Measurements from ENCODE around the gene FOXO6.

- TF ChIP-seq CSRNP3 (CRISPR knock-in tag; IDR thresholded peaks at IDR 0.05) (no peak), TSHZ2 (CRISPR knock-in tag; IDR thresholded peaks at IDR 0.05) (no peak), BACH2 (CRISPR knock-in tag; IDR thresholded peaks at IDR 0.05; ENCODE audit: borderline replicate concordance) (no peak), ZFP3 (CRISPR knock-in tag; IDR thresholded peaks at IDR 0.05) (no peak), PATZ1 (CRISPR knock-in tag; IDR thresholded peaks at IDR 0.05; ENCODE audit: borderline replicate concordance) (no peak), CSDC2 (CRISPR knock-in tag; IDR thresholded peaks at IDR 0.05) (no peak), ARNTL (CRISPR knock-in tag; IDR thresholded peaks at IDR 0.05; ENCODE audit: borderline replicate concordance, low read depth) (no peak), TOX (CRISPR knock-in tag; IDR thresholded peaks at IDR 0.05; ENCODE audit: borderline replicate concordance) (no peak), OSR1 (CRISPR knock-in tag; IDR thresholded peaks at IDR 0.05) (no peak), PPARA (CRISPR knock-in tag; IDR thresholded peaks at IDR 0.05; ENCODE audit: borderline replicate concordance) (no peak)
Measured at GRCh38 chr1:41340655-41341364, 20.4 kb upstream of the FOXO6 start.
